IMR-90 (cell line): Measurements from ENCODE around the gene NAV2.

ENCODE experiments used
- BHLHE40 ChIP-seq: fragments of 150-350 bp; IDR thresholded peaks from 2 replicates; pipeline ENCODE4 v1.6.1; 2016; ENCODE audit warnings: mild to moderate bottlenecking, low read depth, low read length
- CEBPB ChIP-seq: IDR thresholded peaks from 2 replicates; pipeline ENCODE4 v1.6.1; 2012; ENCODE audit warnings: low read depth, low read length, improper control_type of control experiment
- CTCF ChIP-seq: conservative IDR thresholded peaks from 2 replicates; pipeline ENCODE4 v1.5.1; 2012; ENCODE audit warnings: mild to moderate bottlenecking, low read depth, low read length, improper control_type of control experiment
- ELK1 ChIP-seq: fragments of 150-350 bp; IDR thresholded peaks from 2 replicates; pipeline ENCODE4 v1.6.1; 2016; ENCODE audit warnings: low read depth, mild to moderate bottlenecking, low read length, moderate library complexity, borderline replicate concordance
- FOS ChIP-seq: fragments of 150-350 bp; IDR thresholded peaks from 2 replicates; pipeline ENCODE4 v1.6.1; 2016; ENCODE audit warnings: low read depth, low read length
- MAFK ChIP-seq: IDR thresholded peaks from 2 replicates; pipeline ENCODE4 v1.6.1; 2012; ENCODE audit warnings: low read depth, low read length, improper control_type of control experiment
- MXI1 ChIP-seq: IDR thresholded peaks from 2 replicates; pipeline ENCODE4 v1.6.1; 2012; ENCODE audit warnings: low read depth, mild to moderate bottlenecking, low read length, moderate library complexity, borderline replicate concordance
- POLR2A ChIP-seq: IDR thresholded peaks from 2 replicates; pipeline ENCODE4 v1.6.1; 2012; ENCODE audit warnings: mild to moderate bottlenecking, low read depth, low read length
- RAD21 ChIP-seq: IDR thresholded peaks from 2 replicates; pipeline ENCODE4 v1.6.1; 2012; ENCODE audit warnings: low read length, improper control_type of control experiment
- RCOR1 ChIP-seq: IDR thresholded peaks from 2 replicates; pipeline ENCODE4 v1.6.1; 2012; ENCODE audit warnings: mild to moderate bottlenecking, low read length, improper control_type of control experiment; ENCODE audit not compliant: insufficient replicate concordance
- RFX5 ChIP-seq: IDR thresholded peaks from 2 replicates; pipeline ENCODE4 v1.8.0; 2012; ENCODE audit warnings: low read depth, mild to moderate bottlenecking, low read length, moderate library complexity

GRCh38 chr11:19721176-19721575 lies 8.5 kb downstream of the NAV2 start:
- TF ChIP-seq RCOR1 (no peak), BHLHE40 (no peak), CTCF (no peak), POLR2A (no peak), MAFK (no peak), RAD21 (no peak), RFX5 (no peak), CEBPB (no peak), MXI1 (no peak), ELK1 (no peak), FOS (no peak)
